Caco-2 (cell line): ENCODE results near the gene BLNK. TPM values are rescaled to one million over a fixed set of nuclear protein-coding genes. Genes with fewer than 3 reads are reported as not detected.

Source experiments
- BruUV-seq: library from RNA; stranded (reverse); fragments of 400-500 nt; replicated peaks from 2 replicates; lab custom pipeline; 2021; lab: Mats Ljungman, UMichigan
- CTCF ChIA-PET: fragments of 300-600 bp; sonication (Branson Sonifier 250); formaldehyde crosslinking; loops from one replicate; lab custom pipeline; 2022; ENCODE audit warnings: antibody characterized with exemption; lab: Charles Lee
- POLR2A ChIA-PET: fragments of 300-600 bp; sonication (Branson Sonifier 250); formaldehyde crosslinking; loops from one replicate; lab custom pipeline; 2022; ENCODE audit warnings: antibody characterized with exemption; lab: Charles Lee
- DNase-seq, 2 experiments: peaks; one replicate each; pipeline versions ENCODE4 v3.0.0 to v3.0.0-alpha.2; 2020 to 2022
- H3K27me3 ChIP-seq: replicated peaks from 2 replicates; pipeline ENCODE4 v1.6.0; 2011; ENCODE audit warnings: low read length; ENCODE audit not compliant: control insufficient read depth, insufficient read depth
- H3K36me3 ChIP-seq: 2 replicates; pipeline ENCODE4 v1.5.1; 2011; ENCODE audit warnings: low read length; ENCODE audit not compliant: control insufficient read depth, insufficient read depth
- H3K4me1 ChIP-seq: fragments of 250-450 bp; sonication (Bioruptor Pico); 2 replicates; pipeline ENCODE4 v1.5.1; 2020; ENCODE audit warnings: mild to moderate bottlenecking
- H3K4me3 ChIP-seq: 2 replicates; pipeline ENCODE4 v1.5.1; 2011; ENCODE audit warnings: low read depth, mild to moderate bottlenecking, control low read depth, low read length
- H3K9me3 ChIP-seq: fragments of 250-450 bp; sonication (Bioruptor Pico); 2 replicates; pipeline ENCODE4 v1.5.1; 2020; ENCODE audit warnings: mild to moderate bottlenecking, moderate library complexity
- H3K27ac Mint-ChIP-seq: one replicate; pipeline ENCODE4 v1.8.0; 2022; ENCODE audit warnings: mixed read lengths; ENCODE audit not compliant: unreplicated experiment
- H3K27me3 Mint-ChIP-seq: one replicate; pipeline ENCODE4 v1.8.0; 2022; ENCODE audit warnings: mixed read lengths; ENCODE audit not compliant: insufficient read depth, unreplicated experiment
- H3K36me3 Mint-ChIP-seq: one replicate; pipeline ENCODE4 v1.8.0; 2022; ENCODE audit warnings: mild to moderate bottlenecking, mixed read lengths; ENCODE audit not compliant: insufficient read depth, unreplicated experiment
- H3K4me1 Mint-ChIP-seq: one replicate; pipeline ENCODE4 v1.8.0; 2022; ENCODE audit warnings: low read depth, mixed read lengths; ENCODE audit not compliant: unreplicated experiment
- H3K4me3 Mint-ChIP-seq: one replicate; pipeline ENCODE4 v1.8.0; 2022; ENCODE audit warnings: mild to moderate bottlenecking, moderate library complexity, mixed read lengths; ENCODE audit not compliant: unreplicated experiment
- H3K9me3 Mint-ChIP-seq: one replicate; pipeline ENCODE4 v1.8.0; 2022; ENCODE audit warnings: mixed read lengths; ENCODE audit not compliant: unreplicated experiment
- CTCF ChIP-seq, 2 experiments: fragments of 200-600 bp in 1 of 2; IDR thresholded peaks; 1 replicate in 1 of 2; 2 replicates in 1 of 2; pipeline versions ENCODE4 v1.5.1 to v1.8.0; 2011 to 2022; ENCODE audit warnings: antibody characterized with exemption in 1 of 2, control low read depth in 1 of 2, inconsistent platforms in 1 of 2, low read depth in 1 of 2, low read length in 1 of 2, mild to moderate bottlenecking in 1 of 2, moderate library complexity in 1 of 2; ENCODE audit not compliant: insufficient read depth in 1 of 2, severe bottlenecking in 1 of 2, unreplicated experiment in 1 of 2
- intact Hi-C: fragments of 100-400 bp; cut with micrococcal nuclease; formaldehyde crosslinking; loops from one replicate; pipeline ENCODE4 v1.10.0; 2022; ENCODE audit not compliant: unreplicated experiment
- total RNA-seq: library from RNA; stranded (reverse); gene quantifications from 2 replicates; pipeline ENCODE4 v1.2.3, GENCODE V29; 2022

The BLNK gene
- total RNA-seq, 1 experiment from 2014 or later = 0.36 TPM

GRCh38 chr10:96255549-96256333 is 15.6 kb downstream of the BLNK start:
- Mint-ChIP-seq H3K36me3 (no peaks in the 10 kb centered on the region), H3K4me3 (no peak overlapping the region), H3K9me3 (no peaks in the 10 kb centered on the region), H3K27me3 (no peaks in the 10 kb centered on the region), H3K4me1 (no peaks in the 10 kb centered on the region), H3K27ac (no peak overlapping the region)
- ChIA-PET CTCF (interaction anchor here (0.6 kb wide), 1 partner anchor 50 kb away, joined by 3 read pairs; no protein-coding TSS in a partner anchor), POLR2A (no interaction called here)
- no TSS peak for BruUV-seq
- Histone ChIP-seq H3K9me3 (no peaks in the 10 kb centered on the region), H3K36me3 (no peaks in the 10 kb centered on the region), H3K4me1 (peaks cover 4% of the 10 kb centered on the region), H3K27me3 (no peaks in the 10 kb centered on the region), H3K4me3 (no peak overlapping the region)
- intact Hi-C loops = no loop called here
- TF ChIP-seq CTCF (IDR thresholded peaks at IDR 0.05; ENCODE audit: insufficient read depth in 1 of 2, low read depth in 1 of 2, low read length in 1 of 2, severe bottlenecking in 1 of 2, unreplicated experiment in 1 of 2) = no peak
- DNase-seq = no peak

GRCh38 chr10:96254976-96255375 is 16.4 kb downstream of the BLNK start:
- Histone ChIP-seq H3K36me3 (no peaks in the 10 kb centered on the region), H3K27me3 (no peaks in the 10 kb centered on the region), H3K9me3 (no peaks in the 10 kb centered on the region), H3K4me3 (no peak overlapping the region), H3K4me1 (peaks cover 12% of the 10 kb centered on the region)
- no TSS peak for BruUV-seq
- no peaks in the 10 kb centered on the region for H3K36me3 Mint-ChIP-seq
- ChIA-PET POLR2A (no interaction called here), CTCF (no interaction called here)
- no peak overlapping the region for H3K27ac Mint-ChIP-seq
- H3K27me3 Mint-ChIP-seq = no peaks in the 10 kb centered on the region
- intact Hi-C loops = no loop called here
- DNase-seq = no peak
- no peak overlapping the region for H3K4me3 Mint-ChIP-seq
- H3K4me1 Mint-ChIP-seq = peaks cover 5% of the 10 kb centered on the region
- TF ChIP-seq CTCF (IDR thresholded peaks at IDR 0.05; ENCODE audit: insufficient read depth in 1 of 2, low read depth in 1 of 2, low read length in 1 of 2, severe bottlenecking in 1 of 2, unreplicated experiment in 1 of 2) = no peak
- H3K9me3 Mint-ChIP-seq = no peaks in the 10 kb centered on the region

- CTCF ChIA-PET = no interaction called here
- no peaks in the 10 kb centered on the region for H3K27me3 Mint-ChIP-seq
- H3K9me3 Mint-ChIP-seq = no peaks in the 10 kb centered on the region
- BruUV-seq = no TSS peak
- no peaks in the 10 kb centered on the region for H3K27me3 ChIP-seq
- intact Hi-C loops = no loop called here
- POLR2A ChIA-PET = no interaction called here
- DNase-seq = no peak
- H3K27ac Mint-ChIP-seq = no peak overlapping the region
- H3K9me3 ChIP-seq = no peaks in the 10 kb centered on the region
- H3K4me1 ChIP-seq = peaks cover 14% of the 10 kb centered on the region
- H3K36me3 ChIP-seq = no peaks in the 10 kb centered on the region
- H3K4me1 Mint-ChIP-seq = peaks cover 7% of the 10 kb centered on the region
- no peak overlapping the region for H3K4me3 Mint-ChIP-seq
- H3K36me3 Mint-ChIP-seq = no peaks in the 10 kb centered on the region
- no peak for TF ChIP-seq CTCF (IDR thresholded peaks at IDR 0.05; ENCODE audit: insufficient read depth in 1 of 2, low read depth in 1 of 2, low read length in 1 of 2, severe bottlenecking in 1 of 2, unreplicated experiment in 1 of 2)
- no peak overlapping the region for H3K4me3 ChIP-seq
Observed at GRCh38 chr10:96252730-96253129, 18.6 kb downstream of the BLNK start.
